KOPT-K1 (cell line): ENCODE results near the gene C11orf68.

Experiments
- H3K27ac ChIP-seq: fragments of 200-600 bp; sonication (generic); 2 replicates; pipeline ENCODE4 v1.5.1; 2016; ENCODE audit warnings: antibody characterized with exemption, mild to moderate bottlenecking, low read depth, low read length; ENCODE audit not compliant: poor library complexity, severe bottlenecking
- H3K36me3 ChIP-seq: fragments of 200-600 bp; sonication (generic); 2 replicates; pipeline ENCODE4 v1.5.1; 2017; ENCODE audit warnings: antibody characterized with exemption, mild to moderate bottlenecking, low read length, moderate library complexity; ENCODE audit not compliant: insufficient read depth
- H3K9me3 ChIP-seq: fragments of 200-600 bp; sonication (generic); 2 replicates; pipeline ENCODE4 v1.5.1; 2017; ENCODE audit warnings: antibody characterized with exemption, low read length, mild to moderate bottlenecking; ENCODE audit not compliant: insufficient read depth, poor library complexity, severe bottlenecking

C11orf68 gene

GRCh38 chr11:65882120-65883057 is 36.5 kb downstream of the C11orf68 start:
- Histone ChIP-seq H3K36me3 (peaks cover 56% of the 10 kb centered on the region), H3K27ac (no peak overlapping the region), H3K9me3 (no peaks in the 10 kb centered on the region)

GRCh38 chr11:65880844-65881421 is 37.9 kb downstream of the C11orf68 start:
- Histone ChIP-seq H3K27ac (peak overlapping the region; percentile 51), H3K36me3 (peaks cover 45% of the 10 kb centered on the region), H3K9me3 (no peaks in the 10 kb centered on the region)

- H3K9me3 ChIP-seq, result no peaks in the 10 kb centered on the region
- H3K27ac ChIP-seq, result peak overlapping the region; percentile 51
- H3K36me3 ChIP-seq, result peaks cover 36% of the 10 kb centered on the region
Observed at GRCh38 chr11:65880027-65880426, 38.8 kb downstream of the C11orf68 start.

GRCh38 chr11:65879617-65880016 is 39.2 kb downstream of the C11orf68 start, which contains the start of gene CTSW:
CTSW (plus strand) TSS chr11:65879837; CDS start chr11:65879855, 18 bp downstream.
- H3K27ac ChIP-seq, result peak within 1 kb of the TSS; percentile 51
- peaks cover 32% of the 10 kb centered on the region for H3K36me3 ChIP-seq
- no peaks in the 10 kb centered on the region for H3K9me3 ChIP-seq

GRCh38 chr11:65873318-65874156 is 45.3 kb downstream of the C11orf68 start:
- Histone ChIP-seq H3K9me3 (no peaks in the 10 kb centered on the region), H3K27ac (peak overlapping the region; percentile 62), H3K36me3 (no peaks in the 10 kb centered on the region)

GRCh38 chr11:65872586-65873317 is 46.1 kb downstream of the C11orf68 start, which contains the start of gene EFEMP2:
EFEMP2 (minus strand) TSS chr11:65872800; CDS start chr11:65872354, 446 bp downstream.
- Histone ChIP-seq H3K36me3 (no peaks in the 10 kb centered on the region), H3K27ac (peak within 1 kb of the TSS; percentile 62), H3K9me3 (no peaks in the 10 kb centered on the region)

- Histone ChIP-seq H3K9me3 (no peaks in the 10 kb centered on the region), H3K36me3 (peaks cover 6% of the 10 kb centered on the region; the same call in 1 of the 2 replicates), H3K27ac (no peak overlapping the region)
Observed at GRCh38 chr11:65871811-65872548, 46.9 kb downstream of the C11orf68 start.

GRCh38 chr11:65870706-65871681 is 47.9 kb downstream of the C11orf68 start:
- Histone ChIP-seq H3K36me3 (peaks cover 16% of the 10 kb centered on the region), H3K9me3 (no peaks in the 10 kb centered on the region), H3K27ac (no peak overlapping the region)

GRCh38 chr11:65870307-65870658 is 48.6 kb downstream of the C11orf68 start:
- Histone ChIP-seq H3K9me3 (no peaks in the 10 kb centered on the region), H3K36me3 (peaks cover 23% of the 10 kb centered on the region), H3K27ac (no peak overlapping the region)

GRCh38 chr11:65869643-65870306 is 49.1 kb downstream of the C11orf68 start:
- peaks cover 28% of the 10 kb centered on the region for H3K36me3 ChIP-seq
- H3K27ac ChIP-seq, result no peak overlapping the region
- H3K9me3 ChIP-seq, result no peaks in the 10 kb centered on the region

- H3K9me3 ChIP-seq, result no peaks in the 10 kb centered on the region
- H3K27ac ChIP-seq, result no peak overlapping the region
- H3K36me3 ChIP-seq, result peaks cover 37% of the 10 kb centered on the region
Observed at GRCh38 chr11:65868907-65869306, 50.0 kb downstream of the C11orf68 start.

- peaks cover 44% of the 10 kb centered on the region for H3K36me3 ChIP-seq
- H3K9me3 ChIP-seq, result no peaks in the 10 kb centered on the region
- no peak overlapping the region for H3K27ac ChIP-seq
Observed at GRCh38 chr11:65868076-65868667, 50.7 kb downstream of the C11orf68 start.
